IPS DF 4.7 (cell line): ENCODE results near the gene HMGN1.
"Not testable (repeated sequence)": the region's sequence is repeated elsewhere in the genome, so short reads cannot be mapped to it uniquely, and the experiment has no call there.

Experiments used
- DNase-seq: peaks from one replicate; pipeline ENCODE4 v3.0.0-alpha.2; 2013; ENCODE audit warnings: low spot score; ENCODE audit errors: extremely low read depth

The HMGN1 gene, protein sequence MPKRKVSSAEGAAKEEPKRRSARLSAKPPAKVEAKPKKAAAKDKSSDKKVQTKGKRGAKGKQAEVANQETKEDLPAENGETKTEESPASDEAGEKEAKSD

DNA sequence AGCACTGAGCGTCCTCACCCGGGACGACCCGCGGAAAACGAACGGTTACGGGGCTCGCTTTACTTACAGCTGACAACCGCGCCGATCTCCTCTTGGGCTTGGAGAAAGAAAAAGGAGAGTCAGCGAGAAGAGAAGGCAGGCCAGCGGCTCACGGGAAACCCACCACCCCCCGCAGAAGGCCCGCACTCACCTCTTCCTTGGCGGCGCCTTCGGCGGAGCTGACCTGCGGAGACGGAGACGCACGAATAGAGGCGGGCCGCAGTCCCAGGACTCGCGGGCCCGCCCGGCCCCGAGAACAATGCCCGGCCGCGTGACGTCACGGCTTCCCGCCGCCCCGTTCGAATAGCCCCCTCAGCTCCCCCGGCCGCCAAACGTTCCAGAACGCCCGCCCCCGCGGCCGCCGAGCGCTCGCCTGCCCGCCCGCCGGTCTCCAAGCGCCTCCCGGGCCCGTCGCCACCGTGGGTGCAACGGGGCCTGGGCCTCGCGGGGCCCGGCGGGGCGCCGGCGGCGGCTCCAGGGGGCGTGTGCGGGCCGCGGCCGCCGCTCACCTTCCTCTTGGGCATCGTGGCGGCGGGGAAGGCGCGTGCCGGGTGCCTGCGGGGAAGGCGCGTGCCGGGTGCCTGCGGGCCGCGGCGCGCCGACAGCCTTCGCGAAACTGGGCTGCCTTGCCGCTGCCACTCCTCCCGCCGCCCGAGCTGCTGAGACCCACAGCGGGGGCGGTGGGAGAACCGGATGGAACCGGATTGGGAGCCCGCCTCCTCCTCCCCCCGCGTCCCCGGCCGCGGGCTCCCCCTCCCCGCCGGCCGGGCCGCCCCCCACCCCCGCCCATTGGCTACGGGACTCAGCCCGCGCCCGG is at the start of gene HMGN1:
Gene HMGN1, minus strand, starts transcription at position 734 of the 856 bp plus-strand sequence. Its CDS starts 171 bp downstream, at position 563.
- DNase-seq, result no peak

- no peak for DNase-seq
Measured at GRCh38 chr21:39397646-39398385, 48.9 kb upstream of the HMGN1 start.

DNA sequence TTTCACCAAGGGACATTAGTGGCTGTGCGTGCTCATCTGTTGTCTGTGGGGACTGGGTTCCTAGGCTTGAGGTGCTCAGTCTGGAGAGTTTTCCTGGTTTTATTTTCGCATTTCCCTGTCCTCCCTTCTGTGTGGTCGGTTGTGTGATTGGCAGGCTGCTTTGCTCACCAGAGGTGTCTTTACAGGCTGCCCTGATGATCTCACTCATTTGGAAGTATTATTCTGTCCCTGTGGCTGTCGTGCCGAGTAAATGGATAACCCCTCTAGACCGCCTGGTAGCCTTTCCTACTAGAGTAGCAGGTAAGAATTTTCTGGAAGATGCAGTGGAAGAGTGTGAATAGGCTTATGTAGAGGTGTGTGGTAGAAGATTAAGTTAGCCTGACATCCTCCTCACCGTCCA is 44.1 kb upstream of the HMGN1 start:
- no peak for DNase-seq

DNA sequence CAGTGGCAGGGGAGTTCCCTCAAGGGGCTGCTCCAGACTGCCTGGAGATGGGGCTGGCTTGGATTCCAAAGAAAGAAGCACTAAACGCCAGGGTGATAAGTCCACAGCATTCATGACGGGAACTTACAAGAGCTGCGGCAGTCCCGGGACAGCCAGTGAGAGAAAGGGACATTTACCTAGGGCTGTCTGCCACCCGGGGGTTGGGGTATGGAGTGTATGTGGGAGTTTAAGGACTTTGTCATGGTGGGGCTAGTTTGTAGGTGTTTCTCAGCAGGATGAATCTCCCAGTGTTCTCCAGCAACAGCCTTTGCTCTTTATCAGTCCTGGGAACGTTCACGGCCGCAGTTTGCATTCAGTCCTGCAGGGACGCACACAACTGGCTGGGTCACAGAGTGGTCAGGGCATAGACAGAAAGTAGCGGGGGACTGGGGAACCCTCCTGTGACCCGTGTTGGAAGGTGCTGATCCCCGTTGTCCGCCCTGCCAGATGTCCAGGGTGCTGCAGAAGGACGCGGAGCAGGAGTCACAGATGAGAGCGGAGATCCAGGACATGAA is 41.4 kb upstream of the HMGN1 start:
- no peak for DNase-seq

DNA sequence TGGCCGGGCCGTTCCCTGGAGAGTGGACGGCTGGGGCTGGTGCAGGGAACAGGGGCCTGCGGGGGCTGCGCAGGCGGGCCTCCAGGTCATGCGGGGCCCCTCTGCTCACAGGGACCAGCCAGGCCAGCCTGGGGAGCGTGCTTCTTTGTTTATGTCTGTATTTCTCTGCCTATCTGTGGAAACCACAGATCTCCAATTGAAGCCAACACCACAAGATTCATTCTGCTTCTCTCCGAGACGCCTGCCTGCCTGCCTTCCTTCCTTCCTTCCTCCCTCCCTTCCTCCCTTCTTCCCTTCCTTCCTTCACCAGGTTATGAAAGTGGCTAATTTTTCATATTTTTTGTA is 39.9 kb upstream of the HMGN1 start:
- no peak for DNase-seq

- peak; percentile 80 for DNase-seq
Measured at GRCh38 chr21:39388038-39388810, 39.3 kb upstream of the HMGN1 start.

GRCh38 chr21:39387461-39388037 is 38.7 kb upstream of the HMGN1 start:
- peak; percentile 76 for DNase-seq

- DNase-seq, result no peak
Measured at GRCh38 chr21:39386899-39387298, 38.0 kb upstream of the HMGN1 start.

- DNase-seq, result no peak
Measured at GRCh38 chr21:39386194-39386593, 37.3 kb upstream of the HMGN1 start.

- no peak for DNase-seq
Measured at GRCh38 chr21:39385299-39386145, 36.6 kb upstream of the HMGN1 start.

DNA sequence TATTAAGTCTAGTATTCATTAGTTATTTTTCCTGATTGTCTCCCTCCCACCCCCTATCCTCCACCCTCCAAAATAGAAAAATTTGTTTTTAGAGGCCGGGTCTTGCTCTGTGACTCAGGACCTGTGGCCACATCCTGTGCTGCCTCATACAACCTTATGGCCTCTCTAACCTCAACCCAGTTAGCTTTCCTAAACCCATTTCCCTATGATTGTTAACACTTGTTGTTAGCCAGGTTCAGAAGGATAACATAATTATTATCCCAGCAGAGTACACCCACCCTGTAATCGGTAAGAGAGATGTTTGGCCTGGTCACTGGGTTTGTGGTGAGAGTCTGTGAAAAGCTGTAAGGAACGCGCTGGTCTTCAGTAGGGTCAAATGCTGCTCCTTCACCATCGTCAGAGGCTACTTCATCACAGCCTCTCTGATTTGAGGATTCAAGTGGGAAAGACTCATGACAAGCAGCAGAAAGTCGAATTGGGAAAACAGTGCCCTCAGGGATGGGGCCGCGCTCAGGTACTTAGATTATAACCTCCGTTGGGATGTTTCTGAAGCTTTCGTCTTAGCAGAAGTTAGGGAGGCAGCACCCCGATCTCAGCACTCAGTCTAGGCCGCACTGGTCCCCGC is 35.9 kb upstream of the HMGN1 start:
- DNase-seq, result no peak

GRCh38 chr21:39382096-39382495 is 33.2 kb upstream of the HMGN1 start:
- DNase-seq, result not testable (repeated sequence)

- no peak for DNase-seq
Measured at GRCh38 chr21:39381009-39381408, 32.1 kb upstream of the HMGN1 start.

DNA sequence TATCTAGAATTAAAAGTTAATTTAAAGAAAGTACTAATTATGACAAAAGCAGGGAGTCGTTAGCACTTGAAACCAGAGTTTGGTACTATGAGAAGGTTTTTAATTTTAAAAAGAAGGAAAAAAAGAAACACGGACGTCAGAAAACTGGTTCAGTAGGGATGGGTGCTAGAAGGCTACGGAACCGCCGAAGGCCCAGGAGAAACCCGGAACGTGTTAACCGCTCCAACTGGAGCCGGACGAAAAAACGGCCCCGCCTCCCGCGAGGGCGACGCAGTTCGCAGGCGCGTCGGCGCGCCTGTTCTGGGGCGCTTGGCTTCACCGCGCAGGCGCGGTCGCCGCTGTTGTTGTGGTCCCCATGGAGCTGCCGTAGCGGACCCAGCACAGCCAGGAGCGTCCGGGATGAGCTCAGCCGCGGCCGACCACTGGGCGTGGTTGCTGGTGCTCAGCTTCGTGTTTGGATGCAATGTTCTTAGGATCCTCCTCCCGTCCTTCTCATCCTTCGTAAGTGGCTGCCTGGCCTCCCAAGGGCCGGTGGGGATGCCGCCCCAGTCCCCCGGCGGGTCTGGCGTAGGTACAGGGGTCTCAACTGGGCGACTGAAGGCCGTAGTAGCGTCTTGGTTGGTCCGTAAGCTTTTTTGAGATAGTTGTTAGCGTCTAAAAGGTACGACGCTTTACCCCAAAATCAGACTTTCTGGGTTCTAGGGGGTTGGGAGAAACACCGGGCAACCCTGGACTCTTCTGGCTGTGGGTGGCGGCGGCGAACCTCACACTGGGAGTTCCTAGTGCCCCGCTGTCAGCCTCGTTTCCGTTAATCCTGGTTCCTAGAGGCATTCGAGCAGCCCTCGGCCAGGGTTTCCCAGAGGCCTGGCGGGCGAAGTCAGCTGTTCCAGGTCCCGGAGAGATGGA is 31.4 kb upstream of the HMGN1 start:
- DNase-seq, result peak; percentile 71

GRCh38 chr21:39377444-39378050 is 28.7 kb upstream of the HMGN1 start:
- no peak for DNase-seq

- DNase-seq, result no peak
Measured at GRCh38 chr21:39375446-39375845, 26.6 kb upstream of the HMGN1 start.

GRCh38 chr21:39374046-39374445 is 25.2 kb upstream of the HMGN1 start:
- no peak for DNase-seq

- DNase-seq, result no peak
Measured at GRCh38 chr21:39373634-39374033, 24.7 kb upstream of the HMGN1 start.
